ENCODE data around the gene LAMB3.

GRCh38 chr1:209586221-209586740 lies 65.9 kb downstream of the LAMB3 start:
- no peak for TF ChIP-seq E2F4 (CRISPR knock-in tag; IDR thresholded peaks at IDR 0.05; ENCODE audit: borderline replicate concordance, low read depth)
- no peak for TF ChIP-seq E2F5 (CRISPR knock-in tag; IDR thresholded peaks at IDR 0.05)
- TF ChIP-seq, protein P1, sequence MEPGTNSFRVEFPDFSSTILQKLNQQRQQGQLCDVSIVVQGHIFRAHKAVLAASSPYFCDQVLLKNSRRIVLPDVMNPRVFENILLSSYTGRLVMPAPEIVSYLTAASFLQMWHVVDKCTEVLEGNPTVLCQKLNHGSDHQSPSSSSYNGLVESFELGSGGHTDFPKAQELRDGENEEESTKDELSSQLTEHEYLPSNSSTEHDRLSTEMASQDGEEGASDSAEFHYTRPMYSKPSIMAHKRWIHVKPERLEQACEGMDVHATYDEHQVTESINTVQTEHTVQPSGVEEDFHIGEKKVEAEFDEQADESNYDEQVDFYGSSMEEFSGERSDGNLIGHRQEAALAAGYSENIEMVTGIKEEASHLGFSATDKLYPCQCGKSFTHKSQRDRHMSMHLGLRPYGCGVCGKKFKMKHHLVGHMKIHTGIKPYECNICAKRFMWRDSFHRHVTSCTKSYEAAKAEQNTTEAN (CRISPR knock-in tag; IDR thresholded peaks at IDR 0.05) = no peak
- no peak for TF ChIP-seq ZNF138 (CRISPR knock-in tag; conservative IDR thresholded peaks at IDR 0.05)
- TF ChIP-seq, protein P2, sequence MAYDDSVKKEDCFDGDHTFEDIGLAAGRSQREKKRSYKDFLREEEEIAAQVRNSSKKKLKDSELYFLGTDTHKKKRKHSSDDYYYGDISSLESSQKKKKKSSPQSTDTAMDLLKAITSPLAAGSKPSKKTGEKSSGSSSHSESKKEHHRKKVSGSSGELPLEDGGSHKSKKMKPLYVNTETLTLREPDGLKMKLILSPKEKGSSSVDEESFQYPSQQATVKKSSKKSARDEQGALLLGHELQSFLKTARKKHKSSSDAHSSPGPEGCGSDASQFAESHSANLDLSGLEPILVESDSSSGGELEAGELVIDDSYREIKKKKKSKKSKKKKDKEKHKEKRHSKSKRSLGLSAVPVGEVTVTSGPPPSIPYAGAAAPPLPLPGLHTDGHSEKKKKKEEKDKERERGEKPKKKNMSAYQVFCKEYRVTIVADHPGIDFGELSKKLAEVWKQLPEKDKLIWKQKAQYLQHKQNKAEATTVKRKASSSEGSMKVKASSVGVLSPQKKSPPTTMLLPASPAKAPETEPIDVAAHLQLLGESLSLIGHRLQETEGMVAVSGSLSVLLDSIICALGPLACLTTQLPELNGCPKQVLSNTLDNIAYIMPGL (CRISPR knock-in tag; IDR thresholded peaks at IDR 0.05) = no peak
- TF ChIP-seq, protein P3, sequence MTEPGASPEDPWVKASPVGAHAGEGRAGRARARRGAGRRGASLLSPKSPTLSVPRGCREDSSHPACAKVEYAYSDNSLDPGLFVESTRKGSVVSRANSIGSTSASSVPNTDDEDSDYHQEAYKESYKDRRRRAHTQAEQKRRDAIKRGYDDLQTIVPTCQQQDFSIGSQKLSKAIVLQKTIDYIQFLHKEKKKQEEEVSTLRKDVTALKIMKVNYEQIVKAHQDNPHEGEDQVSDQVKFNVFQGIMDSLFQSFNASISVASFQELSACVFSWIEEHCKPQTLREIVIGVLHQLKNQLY (CRISPR knock-in tag; IDR thresholded peaks at IDR 0.05) = no peak
- TF ChIP-seq JUN (CRISPR knock-in tag; IDR thresholded peaks at IDR 0.05) = no peak
- TF ChIP-seq, protein P4, sequence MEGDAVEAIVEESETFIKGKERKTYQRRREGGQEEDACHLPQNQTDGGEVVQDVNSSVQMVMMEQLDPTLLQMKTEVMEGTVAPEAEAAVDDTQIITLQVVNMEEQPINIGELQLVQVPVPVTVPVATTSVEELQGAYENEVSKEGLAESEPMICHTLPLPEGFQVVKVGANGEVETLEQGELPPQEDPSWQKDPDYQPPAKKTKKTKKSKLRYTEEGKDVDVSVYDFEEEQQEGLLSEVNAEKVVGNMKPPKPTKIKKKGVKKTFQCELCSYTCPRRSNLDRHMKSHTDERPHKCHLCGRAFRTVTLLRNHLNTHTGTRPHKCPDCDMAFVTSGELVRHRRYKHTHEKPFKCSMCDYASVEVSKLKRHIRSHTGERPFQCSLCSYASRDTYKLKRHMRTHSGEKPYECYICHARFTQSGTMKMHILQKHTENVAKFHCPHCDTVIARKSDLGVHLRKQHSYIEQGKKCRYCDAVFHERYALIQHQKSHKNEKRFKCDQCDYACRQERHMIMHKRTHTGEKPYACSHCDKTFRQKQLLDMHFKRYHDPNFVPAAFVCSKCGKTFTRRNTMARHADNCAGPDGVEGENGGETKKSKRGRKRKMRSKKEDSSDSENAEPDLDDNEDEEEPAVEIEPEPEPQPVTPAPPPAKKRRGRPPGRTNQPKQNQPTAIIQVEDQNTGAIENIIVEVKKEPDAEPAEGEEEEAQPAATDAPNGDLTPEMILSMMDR (IDR thresholded peaks at IDR 0.05) = no peak
- no peak for TF ChIP-seq ESRRA (CRISPR knock-in tag; IDR thresholded peaks at IDR 0.05; ENCODE audit: borderline replicate concordance)
- TF ChIP-seq ELF4 (CRISPR knock-in tag; IDR thresholded peaks at IDR 0.05; ENCODE audit: low read depth) = no peak
- TF ChIP-seq CREB1 (CRISPR knock-in tag; IDR thresholded peaks at IDR 0.05) = no peak
- TF ChIP-seq, protein P5, sequence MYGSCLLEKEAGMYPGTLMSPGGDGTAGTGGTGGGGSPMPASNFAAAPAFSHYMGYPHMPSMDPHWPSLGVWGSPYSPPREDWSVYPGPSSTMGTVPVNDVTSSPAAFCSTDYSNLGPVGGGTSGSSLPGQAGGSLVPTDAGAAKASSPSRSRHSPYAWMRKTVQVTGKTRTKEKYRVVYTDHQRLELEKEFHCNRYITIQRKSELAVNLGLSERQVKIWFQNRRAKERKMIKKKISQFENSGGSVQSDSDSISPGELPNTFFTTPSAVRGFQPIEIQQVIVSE (CRISPR knock-in tag; IDR thresholded peaks at IDR 0.05; ENCODE audit: borderline replicate concordance) = no peak
- no peak for TF ChIP-seq IRF1 (CRISPR knock-in tag; IDR thresholded peaks at IDR 0.05)
- no peak for TF ChIP-seq GRHL2 (CRISPR knock-in tag; IDR thresholded peaks at IDR 0.05; ENCODE audit: insufficient replicate concordance, severe bottlenecking)
